GM21717 (cell line): ENCODE results near the gene OPN5.
A peak's percentile ranks its signal among the peaks of the same experiment; 100 is the strongest.
"Not testable (repeated sequence)": the region's sequence is repeated elsewhere in the genome, so short reads cannot be mapped to it uniquely, and the experiment has no call there.

ENCODE experiments used
- ATAC-seq: cut with Tn5 transposase; IDR thresholded peaks from one replicate; pipeline ENCODE4 v1.9.1; 2021; ENCODE audit warnings: mild to moderate bottlenecking, moderate library complexity; ENCODE audit not compliant: unreplicated experiment

OPN5 gene

GRCh38 chr6:47781732-47782131, at the start of gene OPN5:
OPN5 (plus strand) TSS chr6:47782032; CDS start chr6:47782067, 35 bp downstream.
- ATAC-seq, result no peak

GRCh38 chr6:47733879-47734558, 47.8 kb upstream of the OPN5 start:
- ATAC-seq, result peak; percentile 77

- ATAC-seq, result no peak
Observed at GRCh38 chr6:47734831-47735481, 46.9 kb upstream of the OPN5 start.

GRCh38 chr6:47736083-47736700, 45.6 kb upstream of the OPN5 start:
- no peak for ATAC-seq

- no peak for ATAC-seq
Observed at GRCh38 chr6:47737406-47737805, 44.4 kb upstream of the OPN5 start.

GRCh38 chr6:47740714-47741113, 41.1 kb upstream of the OPN5 start:
- no peak for ATAC-seq

- ATAC-seq, result peak; percentile 74
Observed at GRCh38 chr6:47741807-47742206, 40.0 kb upstream of the OPN5 start.

GRCh38 chr6:47743744-47744143, 38.1 kb upstream of the OPN5 start:
- ATAC-seq, result no peak

GRCh38 chr6:47745269-47745668, 36.6 kb upstream of the OPN5 start:
- not testable (repeated sequence) for ATAC-seq

GRCh38 chr6:47749757-47750156, 32.1 kb upstream of the OPN5 start:
- ATAC-seq, result no peak

- ATAC-seq, result no peak
Observed at GRCh38 chr6:47752801-47753200, 29.0 kb upstream of the OPN5 start.

- ATAC-seq, result no peak
Observed at GRCh38 chr6:47759364-47759763, 22.5 kb upstream of the OPN5 start.

- no peak for ATAC-seq
Observed at GRCh38 chr6:47762502-47762901, 19.3 kb upstream of the OPN5 start.

GRCh38 chr6:47766445-47766844, 15.4 kb upstream of the OPN5 start:
- ATAC-seq, result no peak

- no peak for ATAC-seq
Observed at GRCh38 chr6:47767102-47767501, 14.7 kb upstream of the OPN5 start.

GRCh38 chr6:47769982-47770381, 11.8 kb upstream of the OPN5 start:
- ATAC-seq, result no peak

- no peak for ATAC-seq
Observed at GRCh38 chr6:47772359-47772758, 9.5 kb upstream of the OPN5 start.

- no peak for ATAC-seq
Observed at GRCh38 chr6:47773005-47773404, 8.8 kb upstream of the OPN5 start.

- ATAC-seq, result peak; percentile 88
Observed at GRCh38 chr6:47780510-47781356, 1.1 kb upstream of the OPN5 start.

GRCh38 chr6:47785182-47785581, 3.4 kb downstream of the OPN5 start:
- no peak for ATAC-seq
